ENCODE data around the gene ZNF524. TPM values are rescaled to one million over a fixed set of nuclear protein-coding genes. Genes with fewer than 3 reads are reported as not detected.

The ZNF524 gene
- total RNA-seq: 9.6 and 13.3 TPM in 2 replicates

GRCh38 chr19:55599842-55600661 is at the start of gene ZNF524:
Gene ZNF524, plus strand, starts transcription at chr19:55600288. Its CDS starts 1,825 bp downstream, at chr19:55602113.

GRCh38 chr19:55580628-55581144 is 19.4 kb upstream of the ZNF524 start, which contains the start of gene ZNF579:
Gene ZNF579, minus strand, starts transcription at chr19:55580848. Its CDS starts 1,209 bp downstream, at chr19:55579639.

GRCh38 chr19:55599468-55599841 is 633 bp upstream of the ZNF524 start, which contains the start of gene FIZ1:
Gene FIZ1, minus strand, starts transcription at chr19:55599517. Its CDS starts 1,652 bp downstream, at chr19:55597865.

GRCh38 chr19:55605637-55606470 is 5.8 kb downstream of the ZNF524 start, which contains the start of gene ZNF865:
Gene ZNF865, plus strand, starts transcription at chr19:55605647. Its CDS starts 7,972 bp downstream, at chr19:55613619.

GRCh38 chr19:55624109-55625003 is 24.3 kb downstream of the ZNF524 start, which contains the start of gene ZNF784:
Gene ZNF784, minus strand, starts transcription at chr19:55624566. Its CDS starts 5 bp downstream, at chr19:55624561.

GRCh38 chr19:55640577-55641425 is 40.7 kb downstream of the ZNF524 start, which contains the start of gene ZNF580:
Gene ZNF580, plus strand, starts transcription at chr19:55641002. Its CDS starts 1,507 bp downstream, at chr19:55642509.

GRCh38 chr19:55643003-55643886 is 43.2 kb downstream of the ZNF524 start, which contains the start of gene ZNF581:
Gene ZNF581, plus strand, starts transcription at chr19:55643649. Its CDS starts 923 bp downstream, at chr19:55644572.

GRCh38 chr19:55647732-55648584 is 47.9 kb downstream of the ZNF524 start, which contains the start of gene CCDC106:
Gene CCDC106, plus strand, starts transcription at chr19:55648212. Its CDS starts 835 bp downstream, at chr19:55649047.

Other genes starting within 250 kb of the ZNF524 start
- gene COX6B2, start 245.6 kb upstream of the ZNF524 start, total RNA-seq: 0.14 and 0.22 TPM in 2 replicates
- gene GARIN5B, start 237.0 kb upstream of the ZNF524 start, total RNA-seq: not detected in 2 replicates
- 15.1 and 82.0 TPM in 2 replicates for gene IL11, start 229.8 kb upstream of the ZNF524 start, total RNA-seq
- gene TMEM190, start 223.5 kb upstream of the ZNF524 start, total RNA-seq: not detected in 2 replicates
- 1.4 TPM in 1 of 2 replicates, not detected in the other for gene TMEM238, start 216.0 kb upstream of the ZNF524 start, total RNA-seq
- 301 and 1,049 TPM in 2 replicates for gene RPL28, start 214.4 kb upstream of the ZNF524 start, total RNA-seq
- gene UBE2S, start 192.5 kb upstream of the ZNF524 start, total RNA-seq: 40.5 and 198 TPM in 2 replicates
- not detected in 2 replicates for gene SHISA7, start 157.0 kb upstream of the ZNF524 start, total RNA-seq
- gene ISOC2, start 138.6 kb upstream of the ZNF524 start, total RNA-seq: 50.8 and 116 TPM in 2 replicates
- gene C19orf85, start 135.5 kb upstream of the ZNF524 start, total RNA-seq: not detected in 2 replicates
- gene ZNF628, start 123.7 kb upstream of the ZNF524 start, total RNA-seq: 3.3 and 3.9 TPM in 2 replicates
- 17.5 and 19.3 TPM in 2 replicates for gene NAT14, start 115.1 kb upstream of the ZNF524 start, total RNA-seq
- 3.1 and 24.2 TPM in 2 replicates for gene SSC5D, start 111.9 kb upstream of the ZNF524 start, total RNA-seq
- not detected in 2 replicates for gene SBK2, start 63.2 kb upstream of the ZNF524 start, total RNA-seq
- gene SBK3, start 54.7 kb upstream of the ZNF524 start, total RNA-seq: not detected in 2 replicates
- gene ZNF579, start 19.4 kb upstream of the ZNF524 start, total RNA-seq: 6.7 and 9.0 TPM in 2 replicates
- gene FIZ1, start 771 bp upstream of the ZNF524 start, total RNA-seq: 4.2 and 5.6 TPM in 2 replicates
- gene ZNF865, start 5.4 kb downstream of the ZNF524 start, total RNA-seq: 2.4 and 2.6 TPM in 2 replicates
- 4.9 and 7.0 TPM in 2 replicates for gene ZNF784, start 24.3 kb downstream of the ZNF524 start, total RNA-seq
- gene ZNF580, start 40.7 kb downstream of the ZNF524 start, total RNA-seq: 8.2 and 9.0 TPM in 2 replicates
- gene ZNF581, start 43.4 kb downstream of the ZNF524 start, total RNA-seq: 13.5 and 22.1 TPM in 2 replicates
- gene CCDC106, start 47.9 kb downstream of the ZNF524 start, total RNA-seq: 7.7 and 16.6 TPM in 2 replicates
- gene U2AF2, start 54.7 kb downstream of the ZNF524 start, total RNA-seq: 146 and 147 TPM in 2 replicates
- 87.8 and 104 TPM in 2 replicates for gene EPN1, start 74.9 kb downstream of the ZNF524 start, total RNA-seq
- not detected in 2 replicates for gene NLRP9, start 138.1 kb downstream of the ZNF524 start, total RNA-seq
- gene RFPL4A, start 158.8 kb downstream of the ZNF524 start, total RNA-seq: not detected in 2 replicates
- not detected in 2 replicates for gene RFPL4AL1, start 168.8 kb downstream of the ZNF524 start, total RNA-seq
- not detected in 2 replicates for gene NLRP11, start 231.7 kb downstream of the ZNF524 start, total RNA-seq
- under 0.01 TPM in 1 of 2 replicates, not detected in the other for gene NLRP4, start 236.3 kb downstream of the ZNF524 start, total RNA-seq

All from placental pericyte (primary cell).